Stimulated activated CD8-positive, alpha-beta memory T cell treated with anti-CD3 and anti-CD28 coated beads, Interleukin-7, amount 100 ng/mL, for 1 hour (primary cell): ENCODE results near the gene VPS13A.
"Not testable (repeated sequence)": the region's sequence is repeated elsewhere in the genome, so short reads cannot be mapped to it uniquely, and the experiment has no call there.

ENCODE experiments used
- DNase-seq, 2 donors: peaks; one replicate each; pipeline ENCODE4 v3.0.0-alpha.2; 2020; ENCODE audit warnings: low read depth in 2 of 2

The VPS13A gene

DNA sequence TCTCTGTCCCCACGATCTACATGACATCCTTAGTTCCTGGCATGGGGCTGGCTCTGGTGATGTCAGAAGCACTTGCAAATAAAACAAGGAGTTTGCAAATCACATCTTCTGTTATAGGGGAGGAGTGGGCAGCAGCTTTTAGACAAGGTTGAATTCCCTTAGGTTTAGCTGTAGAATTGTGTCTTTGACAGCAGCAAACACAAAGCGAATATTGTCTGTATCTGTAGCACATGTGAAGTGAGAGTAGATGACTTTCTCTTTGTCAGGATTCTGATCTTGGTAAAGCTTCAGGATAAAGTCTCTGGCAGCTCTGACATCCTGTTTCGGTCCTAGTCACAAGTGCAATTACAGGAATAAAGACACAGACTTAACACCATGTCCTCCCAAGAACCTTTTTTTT, 246.5 kb downstream of the VPS13A start:
- no peak for DNase-seq

GRCh38 chr9:77424993-77425392, 247.7 kb downstream of the VPS13A start:
- DNase-seq, result no peak

- no peak for DNase-seq
Measured at GRCh38 chr9:77426712-77427111, 249.4 kb downstream of the VPS13A start.

DNA sequence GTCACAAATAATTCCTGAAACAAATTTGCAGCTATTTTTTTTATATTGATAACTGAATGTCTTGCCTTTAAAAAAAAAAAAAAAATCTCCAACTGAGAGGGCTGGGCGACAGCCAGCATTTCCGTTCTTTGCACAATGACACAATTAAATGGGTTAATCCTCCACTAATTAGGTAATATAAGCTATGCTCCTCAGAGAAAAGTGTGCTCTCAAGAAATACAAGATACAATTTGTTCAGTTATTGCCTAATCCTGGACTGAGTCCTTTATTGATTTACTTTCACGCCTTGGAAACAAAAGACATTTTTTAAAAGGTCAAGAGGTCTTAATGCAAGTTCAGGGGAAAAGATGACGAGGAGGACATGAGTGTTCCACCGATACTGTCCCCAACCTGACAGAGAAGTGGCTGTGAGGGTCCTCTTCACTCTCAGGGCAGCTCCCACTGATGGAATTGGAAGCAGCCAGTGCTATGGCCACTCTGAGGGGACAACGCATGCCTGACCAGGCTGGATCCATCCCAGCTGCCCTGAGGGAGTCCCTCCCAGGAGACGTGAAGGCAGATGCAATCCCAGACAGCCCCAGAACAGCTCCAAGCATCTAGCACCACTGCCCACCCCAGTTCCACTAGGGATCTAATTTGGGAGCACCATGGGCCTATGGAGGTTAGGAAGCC, 250.1 kb downstream of the VPS13A start:
- DNase-seq, result no peak

DNA sequence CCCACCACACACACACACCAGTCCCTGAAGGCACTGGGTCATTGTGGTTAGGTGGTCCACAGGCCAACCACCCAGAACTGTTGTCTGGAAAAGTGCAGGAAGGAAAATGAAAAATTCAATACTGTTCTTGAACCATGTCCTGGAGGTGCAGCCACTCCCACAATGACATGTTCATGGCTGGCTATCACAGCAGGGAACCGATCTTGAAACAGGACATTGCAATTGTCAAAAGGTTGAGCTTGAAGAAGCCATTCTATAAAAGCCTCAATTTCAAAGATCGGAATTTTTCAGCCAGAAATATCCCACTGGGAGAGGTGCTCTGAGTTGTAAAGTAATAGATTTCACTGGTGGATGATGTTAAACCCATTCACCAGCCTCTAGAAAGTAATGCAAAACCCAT, 252.6 kb downstream of the VPS13A start:
- DNase-seq, result no peak

DNA sequence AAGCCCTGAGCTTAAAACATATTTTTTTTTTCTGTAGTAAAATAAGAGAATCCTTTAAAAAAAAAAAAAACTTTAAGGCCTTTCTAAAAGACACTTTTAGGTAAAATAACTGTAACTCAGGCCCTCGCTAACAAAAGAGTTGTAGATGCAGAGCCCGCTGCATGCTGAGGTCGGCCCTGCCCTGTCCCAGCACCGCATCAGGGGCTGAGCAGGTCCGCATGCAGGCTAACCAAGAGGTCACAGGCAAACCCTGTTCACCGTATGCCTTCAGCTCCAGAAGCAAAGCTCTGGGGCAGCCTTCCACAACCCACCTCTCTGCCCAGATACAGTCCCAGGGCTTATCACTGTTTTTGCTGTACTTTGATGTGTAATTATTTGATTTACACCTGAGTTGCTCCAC, 254.7 kb downstream of the VPS13A start:
- DNase-seq, result no peak

- no peak for DNase-seq
Measured at GRCh38 chr9:77433675-77434445, 256.5 kb downstream of the VPS13A start.

- DNase-seq, result no peak
Measured at GRCh38 chr9:77435277-77435676, 257.9 kb downstream of the VPS13A start.

- no peak for DNase-seq
Measured at GRCh38 chr9:77435688-77436087, 258.4 kb downstream of the VPS13A start.

DNA sequence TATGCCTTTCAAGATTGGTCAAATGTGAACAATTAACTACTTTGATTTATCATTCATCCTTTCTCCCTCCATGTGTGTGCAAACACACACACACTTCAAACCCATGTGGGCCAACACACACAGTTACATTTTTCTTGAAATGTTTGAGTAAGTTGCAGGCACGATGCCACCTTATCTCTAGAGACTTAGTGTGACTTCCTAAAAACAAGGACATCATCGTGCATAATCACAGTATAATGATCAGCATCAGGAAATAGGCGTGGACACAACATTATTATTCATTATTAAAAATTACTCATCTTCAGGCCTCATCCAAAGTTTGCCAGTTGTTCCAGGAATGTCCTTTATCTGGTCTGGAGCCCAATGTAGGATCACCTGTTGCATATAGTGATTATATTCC, 261.3 kb downstream of the VPS13A start:
- DNase-seq, result no peak

GRCh38 chr9:77440057-77440456, 262.7 kb downstream of the VPS13A start:
- DNase-seq, result no peak

GRCh38 chr9:77441124-77441523, 263.8 kb downstream of the VPS13A start:
- not testable (repeated sequence) for DNase-seq

- DNase-seq, result no peak
Measured at GRCh38 chr9:77442436-77442835, 265.1 kb downstream of the VPS13A start.

DNA sequence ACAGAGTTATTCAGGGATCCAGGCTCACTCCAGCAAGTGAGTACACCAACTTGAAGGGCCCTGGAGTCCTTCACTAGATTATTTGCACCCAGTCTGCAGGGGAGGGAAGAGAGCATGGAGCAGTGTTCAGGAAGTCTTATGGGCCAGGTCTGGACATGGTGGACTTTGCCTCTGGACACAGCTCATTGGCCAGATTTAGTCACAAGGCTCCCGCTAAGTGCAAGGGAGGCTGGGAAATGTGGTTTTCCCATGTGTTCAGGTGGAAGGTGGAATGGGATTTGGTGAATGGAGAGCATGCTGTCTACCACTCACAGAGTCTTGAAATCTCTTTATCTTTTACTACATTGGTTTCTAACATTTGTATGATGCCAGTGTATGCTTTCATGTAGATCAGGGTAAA, 270.3 kb downstream of the VPS13A start:
- no peak for DNase-seq

- no peak for DNase-seq
Measured at GRCh38 chr9:77449240-77450084, 272.1 kb downstream of the VPS13A start.

DNA sequence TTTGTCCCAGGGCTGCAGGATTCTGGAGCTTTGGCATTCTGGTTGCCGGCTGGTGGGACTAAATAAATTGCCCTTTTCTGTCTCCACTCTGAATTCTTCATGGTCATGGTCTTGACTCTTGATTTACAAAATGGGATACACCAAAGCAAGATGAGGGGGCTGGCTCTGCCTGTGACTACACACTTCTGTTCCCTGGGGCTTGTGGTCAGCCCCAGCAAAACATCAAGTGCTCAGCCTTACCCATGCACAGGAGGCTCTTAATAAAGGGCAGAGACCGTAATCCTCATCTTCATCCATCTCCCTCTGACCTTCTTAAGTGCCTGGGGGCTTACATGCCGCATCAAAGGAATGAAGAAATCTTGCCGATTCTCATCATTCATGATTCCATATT, 272.7 kb downstream of the VPS13A start:
- no peak for DNase-seq

DNA sequence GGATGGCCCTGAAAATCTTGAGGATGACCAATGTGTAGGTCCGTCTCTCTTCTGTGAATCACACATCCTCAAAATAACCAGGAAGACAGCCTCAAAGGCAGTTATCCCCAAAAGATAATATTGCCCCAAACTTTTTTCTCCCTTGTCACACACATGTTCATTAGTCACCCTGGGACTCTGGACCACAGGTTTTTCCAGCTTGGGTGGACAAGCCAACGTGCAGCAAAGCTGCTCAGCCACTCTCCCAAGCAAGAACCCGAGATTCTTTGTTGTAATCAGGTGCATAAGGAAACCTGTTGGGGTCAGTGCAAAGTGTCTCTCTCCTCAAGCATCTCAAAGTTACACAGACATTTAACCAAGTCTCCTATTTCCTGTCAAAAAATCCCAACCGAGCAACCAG, 274.2 kb downstream of the VPS13A start:
- no peak for DNase-seq

DNA sequence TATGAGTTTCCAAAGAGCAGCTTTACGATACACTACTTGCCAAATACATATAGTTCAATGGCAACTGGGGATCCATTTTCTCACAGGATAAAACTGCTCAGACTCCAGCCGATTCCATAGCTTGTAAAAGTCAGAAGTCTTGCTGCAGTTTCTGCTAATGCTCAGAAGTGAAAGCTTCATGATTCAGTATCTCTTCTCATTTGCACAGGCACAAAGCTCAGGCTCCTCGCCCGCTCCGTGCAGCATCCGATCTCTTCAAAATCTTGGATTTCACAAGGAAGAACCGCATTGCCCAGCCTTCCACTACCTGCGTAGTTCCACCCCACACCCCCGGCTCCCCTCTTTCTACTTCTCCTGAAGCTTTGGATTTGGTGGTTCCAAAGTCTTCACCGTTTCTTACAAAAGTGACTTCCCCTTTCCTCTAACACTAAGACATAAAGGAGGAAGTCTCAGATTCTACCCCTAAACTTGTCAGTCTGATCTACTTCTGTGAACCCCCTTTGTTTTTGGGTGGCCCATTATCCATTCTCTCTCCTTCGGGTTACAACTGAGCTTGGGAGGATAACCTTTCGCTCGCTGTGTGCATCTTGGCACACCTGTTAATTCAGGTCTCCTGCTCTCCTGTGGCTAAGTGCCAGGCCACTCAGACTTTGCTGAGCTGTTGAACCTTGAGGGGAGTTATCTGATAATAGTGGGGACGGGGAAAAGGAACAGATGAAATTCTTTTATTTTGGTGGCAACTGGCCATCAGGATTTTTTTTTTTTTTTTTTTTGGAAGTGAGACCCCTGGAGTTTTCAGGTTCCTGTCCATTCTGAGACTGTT, 276.7 kb downstream of the VPS13A start:
- DNase-seq, result no peak

- no peak for DNase-seq
Measured at GRCh38 chr9:77454663-77455062, 277.3 kb downstream of the VPS13A start.

GRCh38 chr9:77455312-77455927, 278.1 kb downstream of the VPS13A start:
- DNase-seq, result peak in 1 of 2 donors; percentile 8

- peak; percentile 55 to 63 for DNase-seq
Measured at GRCh38 chr9:77456829-77457437, 279.6 kb downstream of the VPS13A start.
